GM12801 (cell line): Measurements from ENCODE around the gene CFAP298.

Experiments used
- TF ChIP-seq, protein P1 (sequence below): IDR thresholded peaks from one replicate; pipeline ENCODE4 v1.5.1; 2011; ENCODE audit warnings: control low read depth; ENCODE audit not compliant: insufficient read length; ENCODE audit errors: extremely low read depth

Gene CFAP298

DNA sequence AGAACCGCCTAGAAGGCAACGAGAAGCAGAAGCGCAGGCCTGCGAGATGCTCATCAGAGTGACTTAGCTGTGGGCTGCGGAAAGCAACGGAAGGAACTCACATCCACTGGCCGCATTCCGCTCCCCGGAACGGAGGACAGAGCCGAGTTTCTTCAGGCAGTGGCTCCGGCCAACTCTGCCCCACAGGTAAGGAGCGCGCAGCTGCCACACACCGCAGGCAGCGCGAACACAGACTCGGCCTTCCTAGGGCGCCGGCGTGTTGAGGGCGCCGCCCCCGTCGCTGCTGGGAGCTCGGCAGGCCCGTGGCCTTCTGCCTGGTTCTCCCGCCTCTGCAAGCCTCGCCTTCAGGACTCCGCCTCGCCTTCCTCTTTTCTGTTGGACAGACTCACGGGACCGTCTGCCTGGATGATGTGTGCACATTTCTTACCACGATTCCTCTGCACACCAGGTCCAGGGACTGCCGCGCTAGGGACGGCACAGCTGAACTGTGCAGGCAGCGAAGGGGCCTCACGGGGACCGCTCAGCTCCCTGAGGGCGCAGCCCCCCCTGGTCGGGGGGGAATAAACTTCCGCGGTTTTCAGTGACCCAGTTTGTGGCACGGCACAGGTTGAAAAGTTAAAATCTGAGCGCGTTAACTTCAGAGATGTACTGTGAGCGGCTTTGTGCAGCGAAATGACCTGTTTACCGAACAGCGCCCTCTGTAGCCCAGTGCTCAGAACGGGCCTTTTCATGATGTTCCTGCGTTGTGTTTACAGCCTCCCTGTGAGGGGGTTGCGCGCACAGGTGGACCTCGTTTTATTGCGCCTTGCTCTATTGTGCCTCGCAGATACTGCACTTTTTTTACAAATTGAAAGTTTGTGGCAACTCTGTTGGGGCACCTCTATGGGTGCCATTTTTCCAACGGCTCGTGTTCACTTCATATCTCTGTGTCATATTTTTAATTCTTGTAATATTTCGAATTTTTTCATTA lies 42.6 kb downstream of the CFAP298 start:
- TF ChIP-seq, protein P1, sequence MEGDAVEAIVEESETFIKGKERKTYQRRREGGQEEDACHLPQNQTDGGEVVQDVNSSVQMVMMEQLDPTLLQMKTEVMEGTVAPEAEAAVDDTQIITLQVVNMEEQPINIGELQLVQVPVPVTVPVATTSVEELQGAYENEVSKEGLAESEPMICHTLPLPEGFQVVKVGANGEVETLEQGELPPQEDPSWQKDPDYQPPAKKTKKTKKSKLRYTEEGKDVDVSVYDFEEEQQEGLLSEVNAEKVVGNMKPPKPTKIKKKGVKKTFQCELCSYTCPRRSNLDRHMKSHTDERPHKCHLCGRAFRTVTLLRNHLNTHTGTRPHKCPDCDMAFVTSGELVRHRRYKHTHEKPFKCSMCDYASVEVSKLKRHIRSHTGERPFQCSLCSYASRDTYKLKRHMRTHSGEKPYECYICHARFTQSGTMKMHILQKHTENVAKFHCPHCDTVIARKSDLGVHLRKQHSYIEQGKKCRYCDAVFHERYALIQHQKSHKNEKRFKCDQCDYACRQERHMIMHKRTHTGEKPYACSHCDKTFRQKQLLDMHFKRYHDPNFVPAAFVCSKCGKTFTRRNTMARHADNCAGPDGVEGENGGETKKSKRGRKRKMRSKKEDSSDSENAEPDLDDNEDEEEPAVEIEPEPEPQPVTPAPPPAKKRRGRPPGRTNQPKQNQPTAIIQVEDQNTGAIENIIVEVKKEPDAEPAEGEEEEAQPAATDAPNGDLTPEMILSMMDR, result peak; percentile 15

GRCh38 chr21:32567626-32568025 lies 44.6 kb downstream of the CFAP298 start:
- TF ChIP-seq, protein P1, result no peak

GRCh38 chr21:32566741-32567389 lies 45.3 kb downstream of the CFAP298 start:
- TF ChIP-seq, protein P1, result no peak

DNA sequence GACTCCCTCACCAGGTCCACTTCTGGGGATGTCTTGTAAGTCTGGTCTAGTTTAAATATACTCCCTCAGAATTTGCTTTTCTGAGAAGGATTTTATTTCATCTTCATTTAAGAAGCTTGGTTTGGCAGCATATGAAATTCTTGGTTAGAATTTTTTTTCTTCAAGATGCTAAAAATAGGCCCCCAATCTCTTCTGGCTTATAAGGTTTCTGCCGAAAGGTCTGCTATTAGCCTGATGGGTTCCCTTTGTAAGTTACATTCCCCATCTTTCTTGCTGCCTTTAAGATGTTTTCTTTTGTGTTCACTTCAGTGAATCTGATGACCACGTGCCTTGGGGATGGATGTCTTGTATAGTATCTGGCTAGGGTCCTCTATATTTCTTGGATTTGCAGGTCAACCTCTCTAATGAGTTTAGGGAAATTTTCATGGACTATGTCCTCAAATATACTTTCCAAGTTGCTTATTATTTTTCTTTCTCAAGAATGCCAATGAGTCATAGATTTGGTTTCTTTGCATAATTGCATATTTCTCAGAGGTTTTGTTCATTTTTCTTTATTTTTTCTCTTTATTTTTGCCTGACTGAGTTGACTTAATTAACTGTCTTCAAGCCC lies 46.2 kb downstream of the CFAP298 start:
- TF ChIP-seq, protein P1, result no peak

- TF ChIP-seq, protein P1, result no peak
Observed at GRCh38 chr21:32562915-32563314, 49.3 kb downstream of the CFAP298 start.

DNA sequence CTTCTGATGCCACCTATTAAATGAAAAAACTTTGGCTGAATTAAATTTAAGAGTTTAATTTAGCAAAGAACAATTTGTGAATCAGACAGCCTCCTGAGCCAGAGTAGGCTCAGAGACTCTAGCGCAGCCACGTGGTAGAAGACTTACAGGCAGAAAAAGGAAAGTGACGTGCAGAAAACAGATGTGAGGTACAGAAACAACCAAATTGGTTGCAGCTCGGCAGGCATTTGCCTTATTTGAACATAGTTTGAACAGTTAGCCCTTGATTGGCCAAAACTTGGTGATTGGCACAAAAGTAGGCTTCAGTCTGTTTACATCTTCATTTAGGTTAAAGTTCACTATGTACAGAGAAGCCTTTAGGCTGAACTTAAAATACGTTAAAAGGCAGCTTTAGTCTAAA lies 49.8 kb downstream of the CFAP298 start:
- TF ChIP-seq, protein P1, result no peak

GRCh38 chr21:32560896-32561295 lies 51.3 kb downstream of the CFAP298 start:
- TF ChIP-seq, protein P1, result no peak
